ENCODE results near the gene EFNA5. TPM values are rescaled to one million over a fixed set of nuclear protein-coding genes. Genes with fewer than 3 reads are reported as not detected.

The EFNA5 gene
- total and polyA plus RNA-seq, 4 donors, result 0.14 to 0.93 (median 0.54) TPM

GRCh38 chr5:107376546-107377276 is 294.0 kb downstream of the EFNA5 start:
- no peak for TF ChIP-seq EGR1 (IDR thresholded peaks at IDR 0.05; ENCODE audit: low read depth in 2 of 2)
- no peak for TF ChIP-seq FOXA1 (IDR thresholded peaks at IDR 0.05)
- no peak for TF ChIP-seq FOXA2 (IDR thresholded peaks at IDR 0.05)
- TF ChIP-seq REST (IDR thresholded peaks at IDR 0.05), result no peak
- no peak for TF ChIP-seq NR2F2 (IDR thresholded peaks at IDR 0.05)
- no peak for TF ChIP-seq TAF1 (conservative IDR thresholded peaks at IDR 0.05)
- no peak for TF ChIP-seq HNF4A (conservative IDR thresholded peaks at IDR 0.05)
- Histone ChIP-seq H3K4me3 (ENCODE audit: low read depth in 1 of 3, low read length in 3 of 3) (no peak overlapping the region), H3K36me3 (ENCODE audit: control insufficient read depth in 4 of 4, insufficient read depth in 3 of 4, low read depth in 1 of 4, low read length in 3 of 4) (no peaks in the 10 kb centered on the region), H3K4me1 (ENCODE audit: control insufficient read depth in 4 of 4, insufficient read depth in 4 of 4, low read length in 3 of 4) (no peaks in the 10 kb centered on the region), H3K27ac (ENCODE audit: low read depth in 1 of 2, low read length in 2 of 2) (no peak overlapping the region), H3K9me3 (ENCODE audit: control insufficient read depth in 4 of 4, low read length in 3 of 4) (no peaks in the 10 kb centered on the region), H3K27me3 (ENCODE audit: control insufficient read depth in 4 of 4, insufficient read depth in 4 of 4, low read length in 3 of 4) (no peaks in the 10 kb centered on the region), H3K9ac (ENCODE audit: low read depth in 1 of 2, low read length in 2 of 2) (no peak overlapping the region)
- WGBS, result 88% methylated on average over 11 of the region's 11 CpGs
- no peak for DNase-seq (ENCODE audit: low spot score)

- H3K9me3 ChIP-seq (ENCODE audit: control insufficient read depth in 4 of 4, low read length in 3 of 4), result no peaks in the 10 kb centered on the region
- no peak overlapping the region for H3K4me3 ChIP-seq (ENCODE audit: low read depth in 1 of 3, low read length in 3 of 3)
- DNase-seq (ENCODE audit: low spot score), result no peak
- no peaks in the 10 kb centered on the region for H3K36me3 ChIP-seq (ENCODE audit: control insufficient read depth in 4 of 4, insufficient read depth in 3 of 4, low read depth in 1 of 4, low read length in 3 of 4)
- H3K27me3 ChIP-seq (ENCODE audit: control insufficient read depth in 4 of 4, insufficient read depth in 4 of 4, low read length in 3 of 4), result no peaks in the 10 kb centered on the region
- no peak overlapping the region for H3K27ac ChIP-seq (ENCODE audit: low read depth in 1 of 2, low read length in 2 of 2)
- H3K4me1 ChIP-seq (ENCODE audit: control insufficient read depth in 4 of 4, insufficient read depth in 4 of 4, low read length in 3 of 4), result no peaks in the 10 kb centered on the region
- 86% methylated on average over 9 of the region's 9 CpGs for WGBS
- H3K9ac ChIP-seq (ENCODE audit: low read depth in 1 of 2, low read length in 2 of 2), result no peak overlapping the region
- TF ChIP-seq GABPA (IDR thresholded peaks at IDR 0.05 in 1 of 2, conservative IDR thresholded peaks at IDR 0.05 in 1 of 2) (no peak), FOXA1 (IDR thresholded peaks at IDR 0.05) (no peak), HNF4A (conservative IDR thresholded peaks at IDR 0.05) (no peak), CTCF (IDR thresholded peaks at IDR 0.05; ENCODE audit: low read depth, low read length, missing input control) (no peak), JUND (IDR thresholded peaks at IDR 0.05) (no peak), MAX (IDR thresholded peaks at IDR 0.05) (no peak), YY1 (IDR thresholded peaks at IDR 0.05) (no peak), SP1 (IDR thresholded peaks at IDR 0.05) (no peak), RAD21 (IDR thresholded peaks at IDR 0.05) (no peak), NR2F2 (IDR thresholded peaks at IDR 0.05) (no peak), RXRA (IDR thresholded peaks at IDR 0.05) (no peak), ATF3 (IDR thresholded peaks at IDR 0.05) (no peak), ZBTB33 (IDR thresholded peaks at IDR 0.05) (no peak)
Observed at GRCh38 chr5:107373549-107374263, 297.0 kb downstream of the EFNA5 start.

All from liver (tissue), 9 donors.